Measurements from ENCODE around the gene PBX3. TPM values are rescaled to one million over a fixed set of nuclear protein-coding genes. Genes with fewer than 3 reads are reported as not detected.

PBX3 gene
- polyA plus RNA-seq, 4 donors, result 2.5 to 14.4 (median 6.4) TPM

DNA sequence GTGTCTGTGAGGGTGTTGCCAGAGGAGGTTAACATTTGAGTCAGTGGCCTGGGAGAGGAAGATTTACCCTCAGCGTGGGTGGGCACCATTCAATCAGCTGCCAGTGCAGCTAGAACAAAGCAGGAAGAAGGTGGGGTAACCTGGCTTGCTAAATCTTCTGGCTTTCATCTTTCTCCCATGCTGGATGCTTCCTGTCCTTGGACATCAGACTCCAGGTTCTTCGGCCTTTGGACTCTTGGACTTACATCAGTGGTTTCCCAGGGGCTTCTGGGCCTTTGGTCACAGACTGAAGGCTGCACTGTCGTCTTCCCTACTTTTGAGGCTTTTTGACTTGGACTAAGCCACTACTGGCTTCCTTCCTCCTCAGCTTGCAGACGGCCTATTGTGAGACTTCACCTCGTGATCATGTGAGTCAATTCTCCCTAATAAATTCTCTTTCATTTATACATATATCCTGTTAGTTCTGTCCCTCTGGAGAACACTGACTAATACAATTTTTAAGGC lies 38.1 kb downstream of the PBX3 start:
- no peaks in the 10 kb centered on the region for H3K9me3 ChIP-seq (ENCODE audit: control insufficient read depth in 2 of 2, insufficient read depth in 1 of 2, low read depth in 1 of 2, low read length in 1 of 2)
- peaks cover 0 to 4% (median 0%) of the 10 kb centered on the region in 3 donors for H3K4me1 ChIP-seq (ENCODE audit: control insufficient read depth in 3 of 3, insufficient read depth in 2 of 3, low read depth in 1 of 3, low read length in 2 of 3)
- H3K27me3 ChIP-seq (ENCODE audit: control insufficient read depth in 3 of 3, insufficient read depth in 3 of 3, low read length in 3 of 3), result no peaks in the 10 kb centered on the region
- H3K4me3 ChIP-seq (ENCODE audit: low read depth in 1 of 3, low read length in 3 of 3), result no peak overlapping the region
- 70 to 80% (median 79%) methylated on average over 5 of the region's 5 CpGs for WGBS, 3 donors
- no peak for DNase-seq
- peak overlapping the region in 1 of 3 donors; percentile 54 for H3K27ac ChIP-seq (ENCODE audit: low read depth in 1 of 3, low read length in 2 of 3)
- FAIRE-seq, result no peak
- no peaks in the 10 kb centered on the region for H3K36me3 ChIP-seq (ENCODE audit: control insufficient read depth in 3 of 3, insufficient read depth in 2 of 3, low read depth in 1 of 3, low read length in 3 of 3)

DNA sequence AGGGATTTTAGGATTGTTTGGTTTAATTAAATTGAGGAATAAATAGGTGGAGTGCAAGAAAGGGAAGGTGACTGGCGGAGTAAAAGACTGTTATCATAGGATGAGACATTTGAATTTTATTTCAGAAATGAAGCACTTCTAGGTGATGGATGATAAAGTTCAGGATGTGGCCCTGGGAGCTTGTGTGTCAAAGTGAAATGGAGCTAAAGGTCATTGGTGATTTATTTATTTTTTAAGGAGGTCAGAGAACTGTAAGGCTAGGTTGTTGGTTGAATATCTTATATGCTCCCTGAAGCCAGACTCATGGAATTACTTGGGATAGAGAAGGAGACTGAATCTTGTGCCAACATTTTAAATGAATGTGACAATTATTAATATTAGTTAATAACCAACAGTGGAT lies 40.5 kb downstream of the PBX3 start:
- FAIRE-seq, result no peak
- WGBS, 3 donors, result 95 to 97% (median 97%) methylated on average over 1 of the region's 1 CpG
- H3K36me3 ChIP-seq (ENCODE audit: control insufficient read depth in 3 of 3, insufficient read depth in 2 of 3, low read depth in 1 of 3, low read length in 3 of 3), result no peaks in the 10 kb centered on the region
- peaks cover 0 to 4% (median 0%) of the 10 kb centered on the region in 3 donors for H3K4me1 ChIP-seq (ENCODE audit: control insufficient read depth in 3 of 3, insufficient read depth in 2 of 3, low read depth in 1 of 3, low read length in 2 of 3)
- no peak overlapping the region for H3K27ac ChIP-seq (ENCODE audit: low read depth in 1 of 3, low read length in 2 of 3)
- DNase-seq, result no peak
- no peaks in the 10 kb centered on the region for H3K27me3 ChIP-seq (ENCODE audit: control insufficient read depth in 3 of 3, insufficient read depth in 3 of 3, low read length in 3 of 3)
- no peaks in the 10 kb centered on the region for H3K9me3 ChIP-seq (ENCODE audit: control insufficient read depth in 2 of 2, insufficient read depth in 1 of 2, low read depth in 1 of 2, low read length in 1 of 2)
- H3K4me3 ChIP-seq (ENCODE audit: low read depth in 1 of 3, low read length in 3 of 3), result no peak overlapping the region

DNA sequence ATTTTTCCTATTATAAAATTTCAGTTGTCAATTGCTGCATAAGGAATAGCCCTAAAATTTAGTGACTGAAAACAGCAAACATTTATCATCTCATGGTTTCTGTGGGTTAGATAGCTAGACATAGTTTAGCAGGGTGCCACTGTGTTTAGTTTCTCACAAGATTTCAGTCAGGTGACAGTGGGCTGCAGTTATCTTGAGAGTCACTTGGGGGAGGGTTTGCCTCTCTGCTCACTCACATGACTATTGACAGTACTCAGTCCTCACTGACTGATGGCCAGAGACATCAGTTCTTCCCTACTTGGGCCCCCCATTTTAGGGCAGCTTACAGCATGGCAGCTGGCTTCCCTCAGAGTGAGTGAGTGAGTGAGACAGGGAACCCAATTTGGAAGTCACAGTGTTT lies 42.0 kb downstream of the PBX3 start:
- Histone ChIP-seq H3K36me3 (ENCODE audit: control insufficient read depth in 3 of 3, insufficient read depth in 2 of 3, low read depth in 1 of 3, low read length in 3 of 3) (no peaks in the 10 kb centered on the region), H3K27me3 (ENCODE audit: control insufficient read depth in 3 of 3, insufficient read depth in 3 of 3, low read length in 3 of 3) (no peaks in the 10 kb centered on the region), H3K4me1 (ENCODE audit: control insufficient read depth in 3 of 3, insufficient read depth in 2 of 3, low read depth in 1 of 3, low read length in 2 of 3) (peaks cover 0 to 4% (median 0%) of the 10 kb centered on the region in 3 donors), H3K4me3 (ENCODE audit: low read depth in 1 of 3, low read length in 3 of 3) (no peak overlapping the region), H3K27ac (ENCODE audit: low read depth in 1 of 3, low read length in 2 of 3) (no peak overlapping the region), H3K9me3 (ENCODE audit: control insufficient read depth in 2 of 2, insufficient read depth in 1 of 2, low read depth in 1 of 2, low read length in 1 of 2) (no peaks in the 10 kb centered on the region)
- FAIRE-seq (no peak), DNase-seq (peak in 1 of 2 donors; percentile 21)

DNA sequence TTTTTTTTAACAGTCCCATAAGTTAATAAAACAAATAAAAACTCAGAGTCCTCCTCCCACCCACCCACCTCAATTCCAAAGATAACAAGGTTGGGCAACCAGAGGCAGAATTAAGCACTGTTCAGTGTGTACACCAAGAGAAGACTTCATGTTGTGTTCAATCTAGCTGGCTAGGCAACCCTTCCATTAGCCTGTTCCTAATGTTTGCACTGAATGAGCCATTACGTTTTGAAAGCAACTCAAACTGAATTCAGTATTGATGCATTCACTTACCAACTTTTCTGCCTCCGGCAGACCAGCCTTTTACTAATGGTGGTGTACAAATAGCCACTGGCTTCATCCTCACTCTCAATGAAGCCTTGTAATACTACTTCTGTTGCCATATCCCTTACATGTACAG lies 47.5 kb downstream of the PBX3 start:
- Histone ChIP-seq H3K36me3 (ENCODE audit: control insufficient read depth in 3 of 3, insufficient read depth in 2 of 3, low read depth in 1 of 3, low read length in 3 of 3) (no peaks in the 10 kb centered on the region), H3K9me3 (ENCODE audit: control insufficient read depth in 2 of 2, insufficient read depth in 1 of 2, low read depth in 1 of 2, low read length in 1 of 2) (no peaks in the 10 kb centered on the region), H3K4me1 (ENCODE audit: control insufficient read depth in 3 of 3, insufficient read depth in 2 of 3, low read depth in 1 of 3, low read length in 2 of 3) (peaks cover 0 to 1% (median 0%) of the 10 kb centered on the region in 3 donors), H3K27me3 (ENCODE audit: control insufficient read depth in 3 of 3, insufficient read depth in 3 of 3, low read length in 3 of 3) (no peaks in the 10 kb centered on the region), H3K4me3 (ENCODE audit: low read depth in 1 of 3, low read length in 3 of 3) (no peak overlapping the region), H3K27ac (ENCODE audit: low read depth in 1 of 3, low read length in 2 of 3) (no peak overlapping the region)
- WGBS, 3 donors, result 86 to 96% (median 92%) methylated on average over 2 of the region's 2 CpGs
- FAIRE-seq (no peak), DNase-seq (no peak)

DNA sequence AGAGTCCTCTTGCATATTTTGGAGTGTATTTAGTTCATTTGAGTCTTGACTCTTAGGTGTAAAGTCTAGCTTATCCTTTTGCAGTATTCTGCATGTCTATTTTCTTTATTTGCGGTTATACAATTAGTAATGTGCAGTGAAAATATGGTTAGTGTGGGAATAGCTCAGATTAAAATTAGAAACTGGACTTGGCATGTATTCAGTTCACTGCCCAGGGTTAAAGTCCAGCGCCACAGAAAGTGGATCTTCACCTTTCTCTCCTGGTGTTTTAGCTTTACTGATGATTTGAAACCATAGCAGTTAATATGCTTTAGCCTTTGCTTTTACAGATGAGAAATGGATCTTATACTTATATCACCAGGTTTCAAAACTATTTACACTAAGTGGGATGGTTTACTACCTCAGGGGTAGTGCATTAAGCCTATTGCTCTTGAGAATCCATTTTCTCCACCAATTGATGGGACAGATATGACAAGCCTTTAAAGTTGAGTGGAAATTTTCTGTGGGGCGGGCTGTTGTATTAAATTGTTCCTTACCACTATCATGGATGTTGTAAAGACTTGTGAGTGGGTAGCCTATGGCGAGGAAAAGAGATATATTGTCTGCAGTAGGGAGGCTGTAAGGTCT lies 48.9 kb downstream of the PBX3 start:
- peak in 1 of 2 donors; percentile 37 for DNase-seq
- 81 to 90% (median 84%) methylated on average over 4 of the region's 4 CpGs for WGBS, 3 donors
- Histone ChIP-seq H3K36me3 (ENCODE audit: control insufficient read depth in 3 of 3, insufficient read depth in 2 of 3, low read depth in 1 of 3, low read length in 3 of 3) (no peaks in the 10 kb centered on the region), H3K4me1 (ENCODE audit: control insufficient read depth in 3 of 3, insufficient read depth in 2 of 3, low read depth in 1 of 3, low read length in 2 of 3) (peaks cover 0 to 1% (median 0%) of the 10 kb centered on the region in 3 donors), H3K27ac (ENCODE audit: low read depth in 1 of 3, low read length in 2 of 3) (no peak overlapping the region), H3K27me3 (ENCODE audit: control insufficient read depth in 3 of 3, insufficient read depth in 3 of 3, low read length in 3 of 3) (no peaks in the 10 kb centered on the region), H3K4me3 (ENCODE audit: low read depth in 1 of 3, low read length in 3 of 3) (no peak overlapping the region), H3K9me3 (ENCODE audit: control insufficient read depth in 2 of 2, insufficient read depth in 1 of 2, low read depth in 1 of 2, low read length in 1 of 2) (no peaks in the 10 kb centered on the region)
- FAIRE-seq, result no peak

DNA sequence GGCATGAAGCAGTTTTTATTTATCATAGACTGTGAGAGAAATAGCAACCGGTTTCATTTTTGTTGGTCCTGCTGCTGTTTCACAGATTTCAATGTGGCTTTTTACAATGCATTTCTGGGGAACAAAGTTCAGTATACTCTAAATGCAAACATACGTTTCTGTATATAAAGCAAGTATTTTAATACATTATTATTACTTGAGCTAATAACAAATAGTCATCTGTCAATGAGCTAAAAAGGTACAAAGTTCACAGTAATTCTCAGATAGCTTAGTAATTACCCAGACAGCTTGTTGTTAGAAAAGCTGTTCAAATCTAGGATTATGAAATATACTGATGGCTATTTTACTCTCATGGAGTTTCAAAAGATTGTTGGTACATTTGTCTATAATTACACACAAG lies 50.8 kb downstream of the PBX3 start:
- H3K9me3 ChIP-seq (ENCODE audit: control insufficient read depth in 2 of 2, insufficient read depth in 1 of 2, low read depth in 1 of 2, low read length in 1 of 2), result no peaks in the 10 kb centered on the region
- peaks cover 0 to 1% (median 0%) of the 10 kb centered on the region in 3 donors for H3K4me1 ChIP-seq (ENCODE audit: control insufficient read depth in 3 of 3, insufficient read depth in 2 of 3, low read depth in 1 of 3, low read length in 2 of 3)
- DNase-seq, result peak; percentile 63 to 65
- WGBS, 3 donors, result 14 to 35% (median 26%) methylated on average over 2 of the region's 2 CpGs
- H3K36me3 ChIP-seq (ENCODE audit: control insufficient read depth in 3 of 3, insufficient read depth in 2 of 3, low read depth in 1 of 3, low read length in 3 of 3), result peaks cover 0 to 2% (median 0%) of the 10 kb centered on the region in 3 donors
- H3K4me3 ChIP-seq (ENCODE audit: low read depth in 1 of 3, low read length in 3 of 3), result no peak overlapping the region
- H3K27ac ChIP-seq (ENCODE audit: low read depth in 1 of 3, low read length in 2 of 3), result peak overlapping the region in 1 of 3 donors; percentile 55
- FAIRE-seq, result peak; percentile 41
- no peaks in the 10 kb centered on the region for H3K27me3 ChIP-seq (ENCODE audit: control insufficient read depth in 3 of 3, insufficient read depth in 3 of 3, low read length in 3 of 3)

DNA sequence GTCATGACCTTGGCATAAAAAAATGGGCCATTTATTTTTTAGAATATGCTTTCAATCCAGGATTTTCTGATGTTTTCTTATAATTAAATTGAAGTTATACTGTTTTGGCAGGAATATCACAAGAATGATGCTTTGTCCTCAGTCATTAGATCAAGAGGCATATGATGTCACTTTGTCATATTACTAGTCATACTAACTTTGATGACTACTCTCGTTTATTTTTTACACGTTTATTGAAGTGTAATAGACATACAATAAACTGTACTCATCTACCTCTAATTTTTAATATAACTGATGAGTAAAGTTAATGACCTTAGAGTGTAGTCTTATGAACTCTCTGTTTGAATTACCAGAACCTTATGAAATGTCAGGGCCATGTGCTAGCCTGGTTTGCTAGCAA lies 56.4 kb downstream of the PBX3 start:
- H3K27me3 ChIP-seq (ENCODE audit: control insufficient read depth in 3 of 3, insufficient read depth in 3 of 3, low read length in 3 of 3), result no peaks in the 10 kb centered on the region
- H3K4me3 ChIP-seq (ENCODE audit: low read depth in 1 of 3, low read length in 3 of 3), result no peak overlapping the region
- H3K27ac ChIP-seq (ENCODE audit: low read depth in 1 of 3, low read length in 2 of 3), result no peak overlapping the region
- H3K9me3 ChIP-seq (ENCODE audit: control insufficient read depth in 2 of 2, insufficient read depth in 1 of 2, low read depth in 1 of 2, low read length in 1 of 2), result no peaks in the 10 kb centered on the region
- peaks cover 0 to 2% (median 0%) of the 10 kb centered on the region in 3 donors for H3K36me3 ChIP-seq (ENCODE audit: control insufficient read depth in 3 of 3, insufficient read depth in 2 of 3, low read depth in 1 of 3, low read length in 3 of 3)
- DNase-seq (no peak), FAIRE-seq (no peak)
- 22 to 55% (median 47%) methylated on average over 2 of the region's 2 CpGs for WGBS, 3 donors
- peaks cover 0 to 2% (median 0%) of the 10 kb centered on the region in 3 donors for H3K4me1 ChIP-seq (ENCODE audit: control insufficient read depth in 3 of 3, insufficient read depth in 2 of 3, low read depth in 1 of 3, low read length in 2 of 3)

DNA sequence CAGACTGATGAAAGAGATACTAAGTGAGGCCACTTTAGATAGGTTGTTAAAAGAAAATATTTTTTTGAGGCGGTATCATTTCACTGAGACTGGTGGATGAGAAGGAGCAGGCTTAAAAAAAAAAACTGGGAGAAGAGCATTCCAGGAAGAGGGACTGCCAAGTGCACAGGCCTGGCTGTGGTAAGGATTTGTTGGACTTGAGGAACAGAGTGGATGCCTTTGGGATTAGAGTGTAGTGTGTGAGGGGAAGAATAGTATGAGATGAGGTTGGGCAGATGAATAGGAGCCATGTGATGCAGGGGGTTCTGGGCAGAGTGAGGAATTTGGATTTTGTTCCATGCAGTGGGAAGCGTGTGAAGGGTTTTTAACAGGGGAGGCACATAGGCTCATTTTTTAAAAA lies 57.9 kb downstream of the PBX3 start:
- peaks cover 0 to 2% (median 0%) of the 10 kb centered on the region in 3 donors for H3K4me1 ChIP-seq (ENCODE audit: control insufficient read depth in 3 of 3, insufficient read depth in 2 of 3, low read depth in 1 of 3, low read length in 2 of 3)
- H3K27me3 ChIP-seq (ENCODE audit: control insufficient read depth in 3 of 3, insufficient read depth in 3 of 3, low read length in 3 of 3), result no peaks in the 10 kb centered on the region
- H3K4me3 ChIP-seq (ENCODE audit: low read depth in 1 of 3, low read length in 3 of 3), result no peak overlapping the region
- H3K36me3 ChIP-seq (ENCODE audit: control insufficient read depth in 3 of 3, insufficient read depth in 2 of 3, low read depth in 1 of 3, low read length in 3 of 3), result peaks cover 0 to 2% (median 0%) of the 10 kb centered on the region in 3 donors
- no peak for DNase-seq
- FAIRE-seq, result no peak
- H3K9me3 ChIP-seq (ENCODE audit: control insufficient read depth in 2 of 2, insufficient read depth in 1 of 2, low read depth in 1 of 2, low read length in 1 of 2), result no peaks in the 10 kb centered on the region
- WGBS, 3 donors, result 80 to 98% (median 96%) methylated on average over 2 of the region's 2 CpGs
- no peak overlapping the region for H3K27ac ChIP-seq (ENCODE audit: low read depth in 1 of 3, low read length in 2 of 3)

DNA sequence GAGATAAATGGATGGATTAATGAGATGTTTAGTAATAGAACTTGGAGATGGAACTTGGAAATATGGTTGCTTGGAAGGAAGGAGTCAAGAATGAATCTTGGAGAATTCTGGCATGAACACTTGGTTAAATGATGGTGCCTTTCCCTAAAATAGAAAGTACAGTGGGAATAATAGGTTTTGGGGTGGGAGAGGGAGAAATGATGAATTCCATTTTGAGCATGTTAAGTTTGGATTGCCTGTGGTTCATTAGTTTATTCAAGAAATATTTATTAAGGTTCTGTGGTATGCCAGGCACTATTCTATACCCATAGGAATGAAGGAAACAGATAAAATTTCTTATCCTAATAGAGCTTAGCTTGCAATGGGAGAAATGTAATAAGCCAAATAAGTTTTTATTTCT lies 58.4 kb downstream of the PBX3 start:
- H3K27ac ChIP-seq (ENCODE audit: low read depth in 1 of 3, low read length in 2 of 3), result no peak overlapping the region
- no peak for FAIRE-seq
- peaks cover 0 to 2% (median 0%) of the 10 kb centered on the region in 3 donors for H3K36me3 ChIP-seq (ENCODE audit: control insufficient read depth in 3 of 3, insufficient read depth in 2 of 3, low read depth in 1 of 3, low read length in 3 of 3)
- DNase-seq, result no peak
- no peaks in the 10 kb centered on the region for H3K9me3 ChIP-seq (ENCODE audit: control insufficient read depth in 2 of 2, insufficient read depth in 1 of 2, low read depth in 1 of 2, low read length in 1 of 2)
- peaks cover 0 to 2% (median 0%) of the 10 kb centered on the region in 3 donors for H3K4me1 ChIP-seq (ENCODE audit: control insufficient read depth in 3 of 3, insufficient read depth in 2 of 3, low read depth in 1 of 3, low read length in 2 of 3)
- no peaks in the 10 kb centered on the region for H3K27me3 ChIP-seq (ENCODE audit: control insufficient read depth in 3 of 3, insufficient read depth in 3 of 3, low read length in 3 of 3)
- H3K4me3 ChIP-seq (ENCODE audit: low read depth in 1 of 3, low read length in 3 of 3), result no peak overlapping the region

All from small intestine (tissue), 7 donors.